ENCODE results near the gene C1orf226.
"Not testable (repeated sequence)": the region's sequence is repeated elsewhere in the genome, so short reads cannot be mapped to it uniquely, and the experiment has no call there.

C1orf226 gene, protein sequence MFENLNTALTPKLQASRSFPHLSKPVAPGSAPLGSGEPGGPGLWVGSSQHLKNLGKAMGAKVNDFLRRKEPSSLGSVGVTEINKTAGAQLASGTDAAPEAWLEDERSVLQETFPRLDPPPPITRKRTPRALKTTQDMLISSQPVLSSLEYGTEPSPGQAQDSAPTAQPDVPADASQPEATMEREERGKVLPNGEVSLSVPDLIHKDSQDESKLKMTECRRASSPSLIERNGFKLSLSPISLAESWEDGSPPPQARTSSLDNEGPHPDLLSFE

DNA sequence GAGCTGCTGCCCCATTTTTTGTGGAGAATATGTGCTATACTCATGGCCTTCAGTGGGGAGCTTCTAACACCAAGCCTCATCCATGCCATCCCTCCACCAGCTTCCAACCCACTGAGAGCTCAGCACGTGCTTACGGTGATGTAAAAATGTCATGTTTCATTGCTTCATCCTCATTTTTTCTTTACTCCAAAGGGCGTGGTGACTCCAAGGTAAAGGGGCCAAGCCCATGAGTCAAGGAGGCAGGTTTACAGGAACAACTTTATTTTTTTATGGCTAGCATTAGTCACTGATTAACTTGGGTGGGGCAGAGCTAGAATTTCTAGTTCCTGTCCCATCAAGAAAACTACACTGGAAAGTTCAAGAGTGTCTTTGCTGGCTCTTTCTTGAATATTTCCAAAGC is at the start of gene C1orf226:
Gene C1orf226, plus strand, starts transcription at position 346 of the 400 bp plus-strand sequence. CDS start 174 bp downstream, outside the sequence.
- DNase-seq (ENCODE audit: low read depth, low spot score): no peak

GRCh38 chr1:162333991-162334390 is 47.5 kb upstream of the C1orf226 start:
- no peak for DNase-seq (ENCODE audit: low read depth, low spot score)

GRCh38 chr1:162335126-162335525 is 46.4 kb upstream of the C1orf226 start:
- DNase-seq (ENCODE audit: low read depth, low spot score): no peak

- no peak for DNase-seq (ENCODE audit: low read depth, low spot score)
These were observed 44.8 kb upstream of the C1orf226 start for GRCh38 chr1:162336621-162337285.

- no peak for DNase-seq (ENCODE audit: low read depth, low spot score)
These were observed 39.0 kb upstream of the C1orf226 start for GRCh38 chr1:162342452-162342983.

DNA sequence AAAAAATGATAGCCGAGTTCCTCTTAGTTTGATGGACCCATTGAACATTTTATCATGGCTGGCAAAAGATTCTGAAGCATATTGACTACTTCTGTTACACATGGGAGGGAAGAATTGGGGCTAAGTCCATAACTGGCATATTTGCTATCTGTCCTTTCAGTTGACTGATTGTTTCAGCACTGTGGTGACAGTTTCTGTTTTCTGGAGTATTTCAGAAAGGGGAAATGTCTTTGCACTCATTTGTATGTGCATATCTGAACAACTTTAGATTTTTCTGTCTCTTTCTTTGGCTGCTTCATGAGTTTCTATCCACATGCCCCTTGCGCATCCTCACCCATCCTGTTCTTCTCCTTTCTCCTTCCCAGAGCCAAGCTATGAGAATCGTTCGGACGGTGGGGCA is 38.1 kb upstream of the C1orf226 start:
- DNase-seq (ENCODE audit: low read depth, low spot score): no peak

DNA sequence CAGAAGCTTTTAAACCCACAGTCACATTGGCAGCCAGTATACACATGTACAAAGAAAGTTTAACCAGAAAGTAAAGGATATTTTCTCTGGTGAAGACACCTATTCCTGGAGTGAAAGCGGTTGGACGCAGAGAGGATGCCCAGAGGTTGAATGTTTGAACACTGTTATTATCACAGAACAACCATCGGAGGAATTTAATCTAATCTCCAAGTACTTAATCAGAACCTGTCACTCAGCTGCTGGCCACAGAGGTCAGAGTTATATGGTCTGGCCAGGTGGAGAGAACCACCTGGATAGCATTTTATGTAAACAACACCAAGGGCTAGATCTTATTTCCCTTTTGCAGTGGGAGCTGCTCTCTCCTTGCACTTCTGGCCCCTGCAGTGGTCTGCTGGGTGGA is 34.2 kb upstream of the C1orf226 start:
- no peak for DNase-seq (ENCODE audit: low read depth, low spot score)

DNA sequence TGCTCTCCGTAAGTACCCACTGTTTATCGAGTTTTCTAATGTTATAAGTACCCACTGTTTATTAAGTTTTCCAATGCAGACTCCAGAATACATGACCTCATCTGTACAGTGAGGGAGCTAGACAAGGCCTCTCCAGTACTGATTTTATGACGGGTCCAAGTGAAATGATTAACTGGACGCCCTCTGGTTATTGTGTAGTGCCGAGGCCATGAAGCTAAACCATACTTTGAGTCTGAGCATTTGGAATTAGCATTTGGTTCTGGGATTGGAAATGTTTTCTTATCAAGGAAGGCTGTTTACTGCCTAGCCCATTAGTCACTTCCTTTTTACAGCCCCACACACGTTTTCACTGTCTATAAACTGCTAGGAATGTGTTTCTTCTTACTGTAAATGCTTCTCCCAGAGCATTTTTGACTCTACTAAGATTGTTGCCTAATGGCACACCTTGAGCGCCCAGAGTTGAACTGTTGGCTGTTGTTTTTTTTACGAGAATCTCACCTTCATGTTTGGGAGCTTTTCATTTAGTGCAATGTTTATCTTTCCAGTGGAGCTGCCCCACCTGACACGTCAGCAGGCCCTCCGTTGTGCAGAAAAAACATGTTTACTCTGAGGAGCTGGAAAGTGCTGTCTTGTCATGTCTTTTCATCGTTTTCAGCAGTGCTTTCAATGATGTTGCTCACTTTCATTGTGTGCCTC is 31.7 kb upstream of the C1orf226 start:
- DNase-seq (ENCODE audit: low read depth, low spot score): no peak

DNA sequence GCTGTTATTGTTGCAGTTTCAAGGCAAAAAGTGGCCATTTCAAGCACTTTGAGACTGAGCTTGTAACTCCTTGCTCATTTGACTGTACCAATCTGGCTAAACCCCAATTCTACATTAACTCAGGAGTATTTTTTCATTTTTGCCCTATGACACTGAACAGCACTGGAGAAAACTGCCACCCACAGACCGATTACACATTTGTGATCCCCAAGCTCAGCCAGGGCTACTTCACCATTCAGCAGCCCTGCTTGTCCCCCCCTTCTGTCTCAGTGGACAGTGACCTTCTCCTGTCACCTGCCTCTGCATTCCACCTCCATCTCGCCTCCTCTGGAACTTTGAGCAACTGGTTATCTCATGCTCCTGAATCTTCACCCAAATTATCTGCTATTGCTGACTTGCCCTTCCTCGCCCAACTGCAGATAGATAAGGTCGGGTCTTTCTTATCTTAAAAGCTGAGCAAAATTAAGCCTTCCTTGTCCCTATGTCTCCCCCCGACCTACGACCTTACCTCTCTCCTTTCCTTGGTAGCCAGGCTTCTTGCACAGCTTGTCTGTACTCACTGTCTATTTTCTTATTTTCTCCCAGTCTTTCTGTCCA is 30.2 kb upstream of the C1orf226 start:
- no peak for DNase-seq (ENCODE audit: low read depth, low spot score)

GRCh38 chr1:162351874-162352273 is 29.7 kb upstream of the C1orf226 start:
- DNase-seq (ENCODE audit: low read depth, low spot score): not testable (repeated sequence)

GRCh38 chr1:162353078-162353477 is 28.4 kb upstream of the C1orf226 start:
- no peak for DNase-seq (ENCODE audit: low read depth, low spot score)

DNA sequence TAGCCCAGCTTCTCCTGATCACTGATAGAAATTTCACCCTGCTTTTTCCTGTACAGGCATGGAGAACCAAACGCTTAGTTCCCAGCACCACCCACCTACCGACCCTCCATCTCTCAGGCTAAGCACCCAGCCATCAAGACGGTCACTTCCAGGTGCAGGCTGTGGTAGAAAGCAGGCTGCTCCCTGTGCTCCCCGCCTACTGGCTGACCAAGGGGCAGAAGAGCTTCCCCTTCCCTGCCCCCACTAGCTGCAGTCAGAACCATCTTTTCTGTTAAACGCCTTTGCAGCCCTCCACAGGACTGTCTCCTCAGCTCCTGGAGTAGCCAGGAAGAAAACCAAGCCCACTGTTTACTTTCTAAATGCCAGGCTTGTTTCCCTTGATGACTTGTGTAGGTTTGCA is 27.8 kb upstream of the C1orf226 start:
- no peak for DNase-seq (ENCODE audit: low read depth, low spot score)

- DNase-seq (ENCODE audit: low read depth, low spot score): no peak
These were observed 23.8 kb upstream of the C1orf226 start for GRCh38 chr1:162357681-162358266.

DNA sequence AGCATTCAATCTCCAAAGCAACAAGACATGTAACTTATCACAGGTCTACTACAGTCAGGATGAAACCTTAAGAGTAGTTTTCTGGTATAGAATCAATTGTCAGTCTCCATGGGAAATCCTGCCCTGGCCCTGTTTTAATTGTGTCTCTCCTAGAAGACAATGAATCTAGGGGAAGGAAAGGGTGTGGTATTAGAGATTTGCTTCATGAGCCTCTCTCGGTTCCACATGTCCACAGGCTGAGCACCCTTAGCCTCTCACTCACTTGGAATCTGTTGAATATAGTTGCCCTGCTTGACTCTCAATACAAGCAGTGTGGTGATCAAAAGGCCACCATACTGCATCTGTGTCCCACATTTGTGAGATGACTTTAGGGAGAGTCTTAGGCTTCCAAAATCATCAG is 22.6 kb upstream of the C1orf226 start:
- DNase-seq (ENCODE audit: low read depth, low spot score): no peak

- no peak for DNase-seq (ENCODE audit: low read depth, low spot score)
These were observed 21.8 kb upstream of the C1orf226 start for GRCh38 chr1:162359523-162360236.

- DNase-seq (ENCODE audit: low read depth, low spot score): no peak
These were observed 21.2 kb upstream of the C1orf226 start for GRCh38 chr1:162360237-162360873.

- DNase-seq (ENCODE audit: low read depth, low spot score): no peak
These were observed 20.7 kb upstream of the C1orf226 start for GRCh38 chr1:162360874-162361260.

DNA sequence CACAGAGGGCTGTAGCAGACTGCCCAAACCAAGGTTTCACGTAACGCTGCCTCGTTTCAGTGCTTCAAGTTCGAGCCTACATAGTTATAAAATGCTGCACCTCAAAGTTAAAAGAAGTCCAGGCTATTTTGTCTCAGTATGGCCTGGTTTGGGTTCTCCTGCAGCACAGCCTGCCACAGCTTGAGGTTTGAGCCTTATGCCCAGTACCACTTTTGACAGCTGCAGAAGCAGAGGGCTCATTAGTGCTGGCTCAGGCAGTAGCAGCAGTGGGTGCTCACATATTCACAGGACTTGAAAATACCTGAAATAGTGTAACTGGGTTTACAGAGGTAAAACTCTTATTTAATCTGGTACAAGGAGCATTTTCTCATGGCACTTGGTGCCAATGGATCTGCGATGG is 20.2 kb upstream of the C1orf226 start:
- no peak for DNase-seq (ENCODE audit: low read depth, low spot score)

DNA sequence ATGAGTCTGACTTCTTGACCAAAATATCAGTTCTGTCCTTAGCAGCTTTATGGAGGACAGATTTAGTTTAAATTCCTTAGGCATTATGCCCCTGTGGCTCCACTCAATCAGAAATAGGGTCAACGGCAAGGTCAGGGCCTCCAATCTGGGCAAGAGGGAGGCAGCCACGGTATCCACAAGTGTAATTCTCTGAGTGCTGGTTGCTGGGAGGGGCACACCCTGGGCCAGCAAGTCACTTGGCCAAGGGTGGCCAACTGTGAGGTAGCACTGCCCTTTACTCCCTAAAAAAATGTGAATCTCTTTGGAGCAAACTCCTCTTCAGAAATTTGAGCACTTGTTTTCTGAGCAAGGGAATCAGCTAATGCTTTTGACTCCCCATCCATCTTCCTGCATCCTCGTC is 17.7 kb upstream of the C1orf226 start:
- DNase-seq (ENCODE audit: low read depth, low spot score): no peak

DNA sequence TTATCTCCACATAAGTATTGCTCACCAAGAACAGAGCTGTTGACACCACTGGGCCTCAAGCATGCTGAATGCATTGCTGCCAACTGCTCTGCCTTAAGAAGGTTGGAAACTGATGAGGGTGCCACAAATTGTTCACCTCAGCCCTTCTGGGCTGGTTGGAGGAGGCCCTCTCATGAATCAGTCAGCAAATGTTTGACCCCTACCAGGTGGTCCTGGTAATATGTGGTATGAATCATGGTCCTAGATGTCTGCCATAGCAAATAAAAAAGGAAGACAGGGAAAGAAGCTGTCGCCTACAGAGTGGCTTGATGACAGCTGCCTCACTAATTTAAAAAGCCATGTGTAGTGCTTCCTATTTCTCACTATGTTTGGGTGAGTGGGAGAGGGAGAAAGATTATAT is 17.0 kb upstream of the C1orf226 start:
- no peak for DNase-seq (ENCODE audit: low read depth, low spot score)
